Natural killer cell (primary cell): ENCODE results near the gene ACTR10. TPM values are rescaled to one million over a fixed set of nuclear protein-coding genes. Genes with fewer than 3 reads are reported as not detected.

Experiments used
- ATAC-seq, 3 donors: fragments of 150-1000 bp in 2 of 3; fragments of 200-7000 bp in 1 of 3; cut with Tn5 transposase; 1 replicate in 1 of 3; 2 replicates in 2 of 3; pipeline ENCODE4 v1.10.0; 2021; ENCODE audit warnings: mild to moderate bottlenecking in 2 of 3, moderate library complexity in 2 of 3
- DNase-seq, 2 donors: peaks; one replicate each; pipeline versions ENCODE4 v3.0.0 to v3.0.0-alpha.2; 2013 to 2021; ENCODE audit warnings: mixed read lengths in 1 of 2
- H3K27ac ChIP-seq: one replicate; pipeline ENCODE4 v1.5.1; 2013; ENCODE audit warnings: mild to moderate bottlenecking, low read length
- H3K27me3 ChIP-seq: one replicate; pipeline ENCODE4 v1.6.1; 2013; ENCODE audit warnings: low read length; ENCODE audit not compliant: control insufficient read depth, insufficient read depth
- H3K36me3 ChIP-seq: one replicate; pipeline ENCODE4 v1.6.1; 2013; ENCODE audit warnings: low read length; ENCODE audit not compliant: control insufficient read depth, insufficient read depth
- H3K4me1 ChIP-seq: one replicate; pipeline ENCODE4 v1.6.1; 2013; ENCODE audit warnings: low read length; ENCODE audit not compliant: control insufficient read depth, insufficient read depth
- H3K4me3 ChIP-seq: one replicate; pipeline ENCODE4 v1.5.1; 2013; ENCODE audit warnings: low read length
- H3K9me3 ChIP-seq: one replicate; pipeline ENCODE4 v1.6.1; 2013; ENCODE audit warnings: low read length; ENCODE audit not compliant: control insufficient read depth, insufficient read depth
- H3K27ac Mint-ChIP-seq, 2 donors: one replicate each; pipeline ENCODE4 v1.8.0; 2022; ENCODE audit warnings: mild to moderate bottlenecking in 2 of 2, mixed read lengths in 2 of 2, moderate library complexity in 1 of 2
- H3K27me3 Mint-ChIP-seq, 2 donors: one replicate each; pipeline ENCODE4 v1.8.0; 2022; ENCODE audit warnings: low read depth in 2 of 2, mixed read lengths in 2 of 2
- H3K36me3 Mint-ChIP-seq: one replicate; pipeline ENCODE4 v1.8.0; 2022; ENCODE audit warnings: mixed read lengths
- H3K4me1 Mint-ChIP-seq, 2 donors: one replicate each; pipeline ENCODE4 v1.8.0; 2022; ENCODE audit warnings: mixed read lengths in 2 of 2
- H3K4me3 Mint-ChIP-seq: one replicate; pipeline ENCODE4 v1.8.0; 2022; ENCODE audit warnings: mild to moderate bottlenecking, moderate library complexity, mixed read lengths
- H3K9me3 Mint-ChIP-seq, 2 donors: one replicate each; pipeline ENCODE4 v1.8.0; 2022; ENCODE audit warnings: mixed read lengths in 2 of 2
- WGBS: methylation state at CpG from one replicate; pipeline ENCODE4 v1.1.7; 2013; ENCODE audit warnings: missing lambda C conversion rate; ENCODE audit not compliant: insufficient coverage; 5-methylcytosine and 5-hydroxymethylcytosine counted together
- intact Hi-C: fragments of 100-400 bp; cut with micrococcal nuclease; formaldehyde crosslinking; loops from one replicate; pipeline ENCODE4 v1.14.2; 2022
- total RNA-seq, 4 donors: library from RNA; stranded (reverse); fragments of 120-200 nt in 1 of 4; gene quantifications; one replicate each; pipeline versions ENCODE4 v1.2.3 to v1.2.4, GENCODE V29; 2013 to 2022
- TF ChIP-seq, protein P1 (sequence below): fragments of 200-600 bp; IDR thresholded peaks from one replicate; pipeline ENCODE4 v1.8.0; 2022; ENCODE audit warnings: antibody characterized with exemption

The ACTR10 gene
- total RNA-seq, 3 donors from 2014 or later (not counting 1 experiment from before 2014, with no cell fraction given) = 58.0 to 61.0 (median 60.7) TPM

- Mint-ChIP-seq H3K4me1 (no peaks in the 10 kb centered on the region), H3K36me3 (no peaks in the 10 kb centered on the region), H3K27me3 (peaks cover 7 to 8% of the 10 kb centered on the region in 2 donors), H3K27ac (no peak overlapping the region), H3K4me3 (no peak overlapping the region), H3K9me3 (no peaks in the 10 kb centered on the region)
- H3K27ac ChIP-seq = no peak overlapping the region
- DNase-seq = no peak
- H3K4me3 ChIP-seq = no peak overlapping the region
- H3K36me3 ChIP-seq = no peaks in the 10 kb centered on the region
- ATAC-seq = no peak
- TF ChIP-seq, protein P1, sequence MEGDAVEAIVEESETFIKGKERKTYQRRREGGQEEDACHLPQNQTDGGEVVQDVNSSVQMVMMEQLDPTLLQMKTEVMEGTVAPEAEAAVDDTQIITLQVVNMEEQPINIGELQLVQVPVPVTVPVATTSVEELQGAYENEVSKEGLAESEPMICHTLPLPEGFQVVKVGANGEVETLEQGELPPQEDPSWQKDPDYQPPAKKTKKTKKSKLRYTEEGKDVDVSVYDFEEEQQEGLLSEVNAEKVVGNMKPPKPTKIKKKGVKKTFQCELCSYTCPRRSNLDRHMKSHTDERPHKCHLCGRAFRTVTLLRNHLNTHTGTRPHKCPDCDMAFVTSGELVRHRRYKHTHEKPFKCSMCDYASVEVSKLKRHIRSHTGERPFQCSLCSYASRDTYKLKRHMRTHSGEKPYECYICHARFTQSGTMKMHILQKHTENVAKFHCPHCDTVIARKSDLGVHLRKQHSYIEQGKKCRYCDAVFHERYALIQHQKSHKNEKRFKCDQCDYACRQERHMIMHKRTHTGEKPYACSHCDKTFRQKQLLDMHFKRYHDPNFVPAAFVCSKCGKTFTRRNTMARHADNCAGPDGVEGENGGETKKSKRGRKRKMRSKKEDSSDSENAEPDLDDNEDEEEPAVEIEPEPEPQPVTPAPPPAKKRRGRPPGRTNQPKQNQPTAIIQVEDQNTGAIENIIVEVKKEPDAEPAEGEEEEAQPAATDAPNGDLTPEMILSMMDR = no peak
- peaks cover 2% of the 10 kb centered on the region for H3K27me3 ChIP-seq
- intact Hi-C loops = no loop called here
- no peaks in the 10 kb centered on the region for H3K9me3 ChIP-seq
- H3K4me1 ChIP-seq = no peaks in the 10 kb centered on the region
- WGBS = no CpG with 5 or more reads among the region's 2 CpGs
Observed at GRCh38 chr14:58189176-58189575, 10.8 kb upstream of the ACTR10 start.

GRCh38 chr14:58191763-58192601, 8.0 kb upstream of the ACTR10 start:
- DNase-seq (no peak), ATAC-seq (no peak)
- TF ChIP-seq, protein P1 = no peak
- peaks cover 2% of the 10 kb centered on the region for H3K27me3 ChIP-seq
- H3K27me3 Mint-ChIP-seq = peaks cover 0 to 2% of the 10 kb centered on the region in 2 donors
- intact Hi-C loops = no loop called here
- no peaks in the 10 kb centered on the region for H3K9me3 ChIP-seq
- H3K27ac Mint-ChIP-seq = no peak overlapping the region
- H3K36me3 Mint-ChIP-seq = no peaks in the 10 kb centered on the region
- no peaks in the 10 kb centered on the region for H3K4me1 ChIP-seq
- no peak overlapping the region for H3K27ac ChIP-seq
- H3K36me3 ChIP-seq = no peaks in the 10 kb centered on the region
- H3K4me3 Mint-ChIP-seq = no peak overlapping the region
- no peaks in the 10 kb centered on the region for H3K4me1 Mint-ChIP-seq
- 87% methylated on average over 3 of the region's 3 CpGs for WGBS
- H3K9me3 Mint-ChIP-seq = no peaks in the 10 kb centered on the region
- no peak overlapping the region for H3K4me3 ChIP-seq

DNA sequence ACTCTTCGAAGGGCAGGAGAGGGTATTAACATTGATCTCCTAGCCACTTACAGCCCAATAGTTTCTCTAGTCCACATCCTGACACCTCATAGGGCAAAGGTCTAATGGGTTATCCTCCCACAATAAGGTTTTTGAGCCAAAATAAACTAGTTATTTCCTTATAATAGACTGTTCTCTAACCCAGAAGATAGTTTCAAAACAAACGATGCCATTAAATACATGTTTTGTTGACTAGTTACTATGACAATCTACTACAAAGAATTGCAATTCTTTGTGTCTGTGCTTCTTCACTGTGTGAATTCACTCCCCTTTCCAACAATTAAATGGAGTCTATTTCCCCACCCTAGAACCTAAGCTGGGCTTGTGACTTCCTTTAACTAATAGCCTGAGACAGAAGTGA, 6.4 kb upstream of the ACTR10 start:
- no peak overlapping the region for H3K27ac ChIP-seq
- DNase-seq (no peak), ATAC-seq (no peak)
- Mint-ChIP-seq H3K9me3 (no peaks in the 10 kb centered on the region), H3K4me3 (no peak overlapping the region), H3K4me1 (peaks cover 7% of the 10 kb centered on the region in 2 donors), H3K36me3 (no peaks in the 10 kb centered on the region), H3K27me3 (peaks cover 0 to 2% of the 10 kb centered on the region in 2 donors), H3K27ac (no peak overlapping the region)
- no peaks in the 10 kb centered on the region for H3K36me3 ChIP-seq
- H3K4me3 ChIP-seq = no peak overlapping the region
- H3K9me3 ChIP-seq = no peaks in the 10 kb centered on the region
- H3K27me3 ChIP-seq = peaks cover 2% of the 10 kb centered on the region
- 86% methylated on average over 2 of the region's 2 CpGs for WGBS
- TF ChIP-seq, protein P1 = no peak
- intact Hi-C loops = no loop called here
- peaks cover 8% of the 10 kb centered on the region for H3K4me1 ChIP-seq
